ENCODE data around the gene C4orf17.

C4orf17 gene

GRCh38 chr4:99471896-99472295 lies 38.9 kb upstream of the C4orf17 start:
- H3K27me3 ChIP-seq (ENCODE audit: insufficient read depth, low read length, poor library complexity, severe bottlenecking) = no peaks in the 10 kb centered on the region
- no peak overlapping the region for H2AFZ ChIP-seq (ENCODE audit: low read length)
- H3K4me2 ChIP-seq (ENCODE audit: low read depth, low read length, poor library complexity, severe bottlenecking) = no peak overlapping the region
- no peaks in the 10 kb centered on the region for H3F3A ChIP-seq (ENCODE audit: low read depth)
- no peaks in the 10 kb centered on the region for H3K79me2 ChIP-seq (ENCODE audit: insufficient read depth, low read length)
- no peaks in the 10 kb centered on the region for H3K9me2 ChIP-seq (replicated peaks; ENCODE audit: low read depth, low read length)
- H3K9me3 ChIP-seq (ENCODE audit: insufficient read depth, low read depth, low read length) = no peaks in the 10 kb centered on the region
- no peak overlapping the region for H3K4me3 ChIP-seq (ENCODE audit: low read length, poor library complexity, severe bottlenecking)
- H3K36me3 ChIP-seq (ENCODE audit: insufficient read depth, low read length) = no peaks in the 10 kb centered on the region
- no peaks in the 10 kb centered on the region for H3K4me1 ChIP-seq (ENCODE audit: insufficient read depth, low read length, poor library complexity, severe bottlenecking)
- no peak for TF ChIP-seq EZH2phosphoT487 (IDR thresholded peaks at IDR 0.05; ENCODE audit: borderline replicate concordance)
- no peak for TF ChIP-seq CTCF (conservative IDR thresholded peaks at IDR 0.05; ENCODE audit: low read length)
- no peak overlapping the region for H3K9ac ChIP-seq (ENCODE audit: low read depth, low read length, poor library complexity, severe bottlenecking)
- H4K20me1 ChIP-seq (ENCODE audit: insufficient read depth, low read length, poor library complexity, severe bottlenecking) = no peaks in the 10 kb centered on the region

GRCh38 chr4:99473131-99473530 lies 37.7 kb upstream of the C4orf17 start:
- TF ChIP-seq EZH2phosphoT487 (IDR thresholded peaks at IDR 0.05; ENCODE audit: borderline replicate concordance) (no peak), CTCF (conservative IDR thresholded peaks at IDR 0.05; ENCODE audit: low read length) (no peak)
- no peak overlapping the region for H3K9ac ChIP-seq (ENCODE audit: low read depth, low read length, poor library complexity, severe bottlenecking)

GRCh38 chr4:99483636-99484035 lies 27.2 kb upstream of the C4orf17 start:
- Histone ChIP-seq H3K27me3 (ENCODE audit: insufficient read depth, low read length, poor library complexity, severe bottlenecking) (no peaks in the 10 kb centered on the region), H3F3A (ENCODE audit: low read depth) (no peaks in the 10 kb centered on the region), H3K4me1 (ENCODE audit: insufficient read depth, low read length, poor library complexity, severe bottlenecking) (no peaks in the 10 kb centered on the region), H4K20me1 (ENCODE audit: insufficient read depth, low read length, poor library complexity, severe bottlenecking) (no peaks in the 10 kb centered on the region), H3K79me2 (ENCODE audit: insufficient read depth, low read length) (no peaks in the 10 kb centered on the region), H2AFZ (ENCODE audit: low read length) (no peak overlapping the region), H3K4me3 (ENCODE audit: low read length, poor library complexity, severe bottlenecking) (no peak overlapping the region), H3K9me2 (replicated peaks; ENCODE audit: low read depth, low read length) (no peaks in the 10 kb centered on the region), H3K4me2 (ENCODE audit: low read depth, low read length, poor library complexity, severe bottlenecking) (no peak overlapping the region), H3K9me3 (ENCODE audit: insufficient read depth, low read depth, low read length) (peaks cover 22% of the 10 kb centered on the region), H3K36me3 (ENCODE audit: insufficient read depth, low read length) (no peaks in the 10 kb centered on the region), H3K9ac (ENCODE audit: low read depth, low read length, poor library complexity, severe bottlenecking) (no peak overlapping the region)
- TF ChIP-seq CTCF (conservative IDR thresholded peaks at IDR 0.05; ENCODE audit: low read length) (no peak), EZH2phosphoT487 (IDR thresholded peaks at IDR 0.05; ENCODE audit: borderline replicate concordance) (no peak)

More at GRCh38 chr4:99473131-99473530, 37.7 kb upstream of the C4orf17 start:
- Histone ChIP-seq H3K4me1 (ENCODE audit: insufficient read depth, low read length, poor library complexity, severe bottlenecking) (no peaks in the 10 kb centered on the region), H4K20me1 (ENCODE audit: insufficient read depth, low read length, poor library complexity, severe bottlenecking) (no peaks in the 10 kb centered on the region), H3K9me2 (replicated peaks; ENCODE audit: low read depth, low read length) (no peaks in the 10 kb centered on the region), H3K9me3 (ENCODE audit: insufficient read depth, low read depth, low read length) (no peaks in the 10 kb centered on the region), H3K27me3 (ENCODE audit: insufficient read depth, low read length, poor library complexity, severe bottlenecking) (no peaks in the 10 kb centered on the region), H3K79me2 (ENCODE audit: insufficient read depth, low read length) (no peaks in the 10 kb centered on the region), H3K4me3 (ENCODE audit: low read length, poor library complexity, severe bottlenecking) (no peak overlapping the region), H2AFZ (ENCODE audit: low read length) (no peak overlapping the region), H3K36me3 (ENCODE audit: insufficient read depth, low read length) (no peaks in the 10 kb centered on the region), H3K4me2 (ENCODE audit: low read depth, low read length, poor library complexity, severe bottlenecking) (no peak overlapping the region), H3F3A (ENCODE audit: low read depth) (no peaks in the 10 kb centered on the region)
